ENCODE data around the gene CLIP3. TPM values are rescaled to one million over a fixed set of nuclear protein-coding genes. Genes with fewer than 3 reads are reported as not detected.
A peak's percentile ranks its signal among the peaks of the same experiment; 100 is the strongest.

The CLIP3 gene
- total and polyA plus RNA-seq, 2 donors (not counting 1 experiment from before 2014, with no cell fraction given): 0.42 to 1.3 TPM

DNA sequence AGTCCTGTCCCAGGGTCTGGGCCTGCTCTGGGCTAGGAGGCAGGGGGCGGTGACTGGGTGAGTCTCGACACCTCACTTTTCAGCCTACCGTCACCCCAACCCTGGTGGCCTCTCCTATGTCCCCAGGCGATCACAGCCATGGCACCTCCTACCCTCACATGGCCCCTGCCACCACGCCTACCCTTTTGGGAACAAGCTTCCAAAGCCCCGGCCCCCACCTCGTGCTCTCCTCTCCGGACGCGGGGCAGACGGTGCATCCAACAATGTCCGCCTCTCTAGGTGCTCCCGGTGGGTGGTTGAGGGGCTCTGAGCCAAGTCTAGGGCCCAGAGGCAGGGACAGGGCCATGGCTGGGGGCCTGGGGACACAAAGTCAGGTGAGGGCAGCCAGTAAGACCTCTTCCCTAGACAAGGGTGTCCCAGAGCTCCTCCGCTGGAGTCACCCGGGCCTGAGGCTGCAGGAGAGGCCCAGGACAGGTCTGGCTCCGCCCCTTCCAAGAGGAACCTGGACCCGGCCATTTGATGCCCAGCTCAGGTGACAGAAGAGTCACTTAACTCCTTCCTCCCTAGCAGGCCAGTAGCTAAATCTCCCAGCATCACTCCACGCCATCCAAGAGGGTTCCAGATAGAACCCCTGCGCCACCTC lies 24.2 kb downstream of the CLIP3 start, which contains the start of gene SYNE4:
TSS of gene SYNE4 (minus strand) at position 478 of the 643 bp plus-strand sequence. CDS start at position 346, 132 bp downstream.
- Mint-ChIP-seq H3K27ac (no peak within 1 kb of the TSS), H3K27me3 (no peaks in the 10 kb centered on the region), H3K4me1 (peaks cover 15% of the 10 kb centered on the region), H3K9me3 (ENCODE audit: insufficient read depth) (no peaks in the 10 kb centered on the region), H3K4me3 (peak within 1 kb of the TSS; percentile 64)
- no peak for DNase-seq
- Histone ChIP-seq H4K20me1 (ENCODE audit: control insufficient read depth, insufficient read depth, low read length, poor library complexity, severe bottlenecking) (no peaks in the 10 kb centered on the region), H3K27me3 (replicated peaks in 1 of 4; ENCODE audit: control extremely low read depth in 1 of 4, control insufficient read depth in 3 of 4, insufficient read depth in 4 of 4, low read length in 3 of 4) (peaks cover 0 to 12% (median 1%) of the 10 kb centered on the region in 4 experiments), H3K79me2 (ENCODE audit: control insufficient read depth, insufficient read depth, low read length) (peaks cover 5% of the 10 kb centered on the region), H3K36me3 (replicated peaks in 1 of 2; ENCODE audit: control extremely low read depth in 1 of 2, control insufficient read depth in 1 of 2, extremely low read depth in 1 of 2, insufficient read depth in 2 of 2, low read length in 1 of 2) (no peaks in the 10 kb centered on the region), H3K27ac (ENCODE audit: low read length in 2 of 2) (no peak within 1 kb of the TSS), H3K9ac (ENCODE audit: low read length) (peak within 1 kb of the TSS; percentile 50), H3K4me2 (replicated peaks; ENCODE audit: low read depth, low read length, poor library complexity, severe bottlenecking) (peak within 1 kb of the TSS; percentile 83), H3K4me3 (ENCODE audit: control extremely low read depth in 1 of 5, extremely low read depth in 1 of 5, insufficient read depth in 1 of 5, low read depth in 2 of 5, low read length in 4 of 5) (peak within 1 kb of the TSS in 3 of 5 experiments; percentile 29 to 36 (median 35)), H3K9me3 (ENCODE audit: control extremely low read depth in 1 of 3, control insufficient read depth in 2 of 3, insufficient read depth in 1 of 3, low read length in 2 of 3) (no peaks in the 10 kb centered on the region), H3K4me1 (ENCODE audit: control insufficient read depth in 2 of 2, insufficient read depth in 2 of 2, low read length in 2 of 2) (peaks cover 12 to 16% of the 10 kb centered on the region in 2 donors), H2AFZ (ENCODE audit: insufficient read depth, low read depth, low read length, poor library complexity, severe bottlenecking) (peak within 1 kb of the TSS; percentile 59)
- CTCF ChIA-PET: no interaction called here
- no peak for ATAC-seq (ENCODE audit: low read depth)
- POLR2A ChIA-PET: no interaction called here
- 82% methylated on average over 19 of the region's 19 CpGs for WGBS (ENCODE audit: insufficient coverage)
- TF ChIP-seq, protein P1, sequence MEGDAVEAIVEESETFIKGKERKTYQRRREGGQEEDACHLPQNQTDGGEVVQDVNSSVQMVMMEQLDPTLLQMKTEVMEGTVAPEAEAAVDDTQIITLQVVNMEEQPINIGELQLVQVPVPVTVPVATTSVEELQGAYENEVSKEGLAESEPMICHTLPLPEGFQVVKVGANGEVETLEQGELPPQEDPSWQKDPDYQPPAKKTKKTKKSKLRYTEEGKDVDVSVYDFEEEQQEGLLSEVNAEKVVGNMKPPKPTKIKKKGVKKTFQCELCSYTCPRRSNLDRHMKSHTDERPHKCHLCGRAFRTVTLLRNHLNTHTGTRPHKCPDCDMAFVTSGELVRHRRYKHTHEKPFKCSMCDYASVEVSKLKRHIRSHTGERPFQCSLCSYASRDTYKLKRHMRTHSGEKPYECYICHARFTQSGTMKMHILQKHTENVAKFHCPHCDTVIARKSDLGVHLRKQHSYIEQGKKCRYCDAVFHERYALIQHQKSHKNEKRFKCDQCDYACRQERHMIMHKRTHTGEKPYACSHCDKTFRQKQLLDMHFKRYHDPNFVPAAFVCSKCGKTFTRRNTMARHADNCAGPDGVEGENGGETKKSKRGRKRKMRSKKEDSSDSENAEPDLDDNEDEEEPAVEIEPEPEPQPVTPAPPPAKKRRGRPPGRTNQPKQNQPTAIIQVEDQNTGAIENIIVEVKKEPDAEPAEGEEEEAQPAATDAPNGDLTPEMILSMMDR (IDR thresholded peaks at IDR 0.05): no peak
- no peak for TF ChIP-seq EZH2 (IDR thresholded peaks at IDR 0.05; ENCODE audit: borderline replicate concordance, insufficient read depth, low read depth, low read length, poor library complexity, severe bottlenecking)
- intact Hi-C loops (cut with micrococcal nuclease): no loop called here

DNA sequence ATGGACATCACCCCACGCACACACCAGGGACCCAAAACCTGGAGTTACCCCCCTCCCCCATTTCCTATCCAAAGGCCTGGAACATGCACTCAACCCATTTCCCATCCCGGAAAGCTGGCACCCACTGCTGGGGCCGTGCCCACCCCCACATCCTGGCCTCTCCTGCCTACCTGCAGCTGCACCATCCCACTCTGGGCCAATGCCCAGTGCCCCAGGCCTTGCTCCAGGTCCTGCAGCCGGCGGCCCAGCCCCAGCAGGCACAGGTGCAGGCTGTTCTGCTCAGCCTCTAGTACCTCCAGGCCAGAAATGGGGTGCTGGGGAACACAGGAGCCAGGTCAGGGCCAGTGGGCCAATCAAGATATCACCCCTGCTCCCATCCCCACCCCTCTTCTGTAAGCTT lies 25.7 kb downstream of the CLIP3 start:
- Histone ChIP-seq H3K27ac (ENCODE audit: low read length in 2 of 2) (no peak overlapping the region), H3K4me1 (ENCODE audit: control insufficient read depth in 2 of 2, insufficient read depth in 2 of 2, low read length in 2 of 2) (peaks cover 9 to 11% of the 10 kb centered on the region in 2 donors), H3K9me3 (ENCODE audit: control extremely low read depth in 1 of 3, control insufficient read depth in 2 of 3, insufficient read depth in 1 of 3, low read length in 2 of 3) (no peaks in the 10 kb centered on the region), H4K20me1 (ENCODE audit: control insufficient read depth, insufficient read depth, low read length, poor library complexity, severe bottlenecking) (no peaks in the 10 kb centered on the region), H3K27me3 (replicated peaks in 1 of 4; ENCODE audit: control extremely low read depth in 1 of 4, control insufficient read depth in 3 of 4, insufficient read depth in 4 of 4, low read length in 3 of 4) (peaks cover 0 to 12% (median 1%) of the 10 kb centered on the region in 4 experiments), H3K9ac (ENCODE audit: low read length) (no peak overlapping the region), H3K79me2 (ENCODE audit: control insufficient read depth, insufficient read depth, low read length) (peaks cover 3% of the 10 kb centered on the region), H2AFZ (ENCODE audit: insufficient read depth, low read depth, low read length, poor library complexity, severe bottlenecking) (no peak overlapping the region), H3K4me2 (replicated peaks; ENCODE audit: low read depth, low read length, poor library complexity, severe bottlenecking) (no peak overlapping the region), H3K4me3 (ENCODE audit: control extremely low read depth in 1 of 5, extremely low read depth in 1 of 5, insufficient read depth in 1 of 5, low read depth in 2 of 5, low read length in 4 of 5) (no peak overlapping the region), H3K36me3 (replicated peaks in 1 of 2; ENCODE audit: control extremely low read depth in 1 of 2, control insufficient read depth in 1 of 2, extremely low read depth in 1 of 2, insufficient read depth in 2 of 2, low read length in 1 of 2) (no peaks in the 10 kb centered on the region)
- ChIA-PET POLR2A (interaction anchor here (0.6 kb wide), 1 partner anchor 205 kb away, joined by 3 read pairs; no protein-coding TSS in a partner anchor), CTCF (no interaction called here)
- no peak for DNase-seq
- 84% methylated on average over 5 of the region's 5 CpGs for WGBS (ENCODE audit: insufficient coverage)
- no peak overlapping the region for H3K27ac Mint-ChIP-seq
- ATAC-seq (ENCODE audit: low read depth): no peak
- intact Hi-C loops (cut with micrococcal nuclease): no loop called here
- TF ChIP-seq, protein P1 (IDR thresholded peaks at IDR 0.05): no peak
- no peak for TF ChIP-seq EZH2 (IDR thresholded peaks at IDR 0.05; ENCODE audit: borderline replicate concordance, insufficient read depth, low read depth, low read length, poor library complexity, severe bottlenecking)
- peaks cover 8% of the 10 kb centered on the region for H3K4me1 Mint-ChIP-seq
- no peaks in the 10 kb centered on the region for H3K27me3 Mint-ChIP-seq
- H3K4me3 Mint-ChIP-seq: no peak overlapping the region
- H3K9me3 Mint-ChIP-seq (ENCODE audit: insufficient read depth): no peaks in the 10 kb centered on the region

All from B cell (primary cell).